K562 (cell line): ENCODE data around the gene CROCC2. TPM values are rescaled to one million over a fixed set of nuclear protein-coding genes. Genes with fewer than 3 reads are reported as not detected.

Experiments
- ATAC-seq: fragments of 200-7000 bp; cut with Tn5 transposase; 3 replicates; pipeline ENCODE4 v1.9.1; 2020; ENCODE audit warnings: moderate library complexity
- BruUV-seq: library from RNA; stranded (reverse); fragments of 400-500 nt; replicated peaks from 2 replicates; lab custom pipeline; 2021; lab: Mats Ljungman, UMichigan
- CTCF ChIA-PET: fragments of 300-600 bp; formaldehyde crosslinking; extraction: SDS; loops from one replicate; lab custom pipeline; 2021; ENCODE audit warnings: low intra/inter-chr PET ratio; lab: Yijun Ruan, JAX
- POLR2A ChIA-PET: fragments of 300-600, 350-650 bp; sonication (Branson Sonifier 250); formaldehyde crosslinking; extraction: SDS; loops from one replicate; lab custom pipeline; 2021; ENCODE audit warnings: antibody characterized with exemption, inconsistent platforms; lab: Yijun Ruan, JAX
- DNase-seq, 4 experiments: peaks; one replicate each; pipeline versions ENCODE4 v3.0.0 to v3.0.0-alpha.2; 2011 to 2018; ENCODE audit warnings: low spot score in 3 of 4, mixed read lengths in 3 of 4; ENCODE audit errors: extremely low read depth in 1 of 4
- FAIRE-seq: peaks from 2 replicates; lab custom pipeline; 2011; peaks lifted over from hg19 to GRCh38; lab: Jason Lieb, UNC
- H2AFZ ChIP-seq: 2 replicates; pipeline ENCODE4 v1.6.0; 2011; ENCODE audit warnings: low read depth, low read length, control low read depth, inconsistent platforms
- H3K27ac ChIP-seq: fragments of 200-600 bp; 3 replicates; pipeline ENCODE4 v1.8.0; 2011; ENCODE audit warnings: low read depth, mild to moderate bottlenecking, control low read depth, inconsistent platforms, low read length, moderate library complexity, mixed read lengths; ENCODE audit errors: extremely low read depth
- H3K27me3 ChIP-seq, 2 experiments: fragments of 300-600 bp in 1 of 2; 2 replicates in 1 of 2; 3 replicates in 1 of 2; pipeline versions ENCODE4 v1.6.0 to v1.8.0; 2011; ENCODE audit warnings: inconsistent platforms in 2 of 2, low read length in 2 of 2, mild to moderate bottlenecking in 1 of 2, mixed read lengths in 1 of 2, moderate library complexity in 1 of 2; ENCODE audit not compliant: control insufficient read depth in 2 of 2, insufficient read depth in 2 of 2
- H3K36me3 ChIP-seq: fragments of 300-600 bp; 3 replicates; pipeline ENCODE4 v1.8.0; 2011; ENCODE audit warnings: mild to moderate bottlenecking, low read length, inconsistent platforms; ENCODE audit not compliant: control insufficient read depth, insufficient read depth
- H3K4me1 ChIP-seq, 2 experiments: fragments of 200-600 bp in 1 of 2; replicated peaks in 1 of 2; 2 replicates in 1 of 2; 3 replicates in 1 of 2; pipeline versions ENCODE4 v1.5.1 to v1.8.0; 2011; ENCODE audit warnings: inconsistent platforms in 2 of 2, low read length in 2 of 2, mild to moderate bottlenecking in 1 of 2, mixed read lengths in 1 of 2, moderate library complexity in 1 of 2; ENCODE audit not compliant: control insufficient read depth in 2 of 2, insufficient read depth in 2 of 2
- H3K4me2 ChIP-seq: 2 replicates; pipeline ENCODE4 v1.6.1; 2011; ENCODE audit warnings: low read length, control low read depth, inconsistent platforms, mixed read lengths; ENCODE audit not compliant: insufficient read depth
- H3K4me3 ChIP-seq: fragments of 200-600 bp; sonication (generic), shearing (Covaris generic); 2 replicates; pipeline ENCODE4 v1.5.1; 2016; ENCODE audit warnings: control low read depth, inconsistent platforms
- H3K79me2 ChIP-seq: fragments of 200-600 bp; 3 replicates; pipeline ENCODE4 v1.8.0; 2011; ENCODE audit warnings: low read length, inconsistent platforms; ENCODE audit not compliant: control insufficient read depth, insufficient read depth
- H3K9ac ChIP-seq, 2 experiments: 2 replicates each; pipeline versions ENCODE4 v1.6.0 to v1.6.1; 2011; ENCODE audit warnings: low read depth in 2 of 2, low read length in 2 of 2, control low read depth in 1 of 2, inconsistent platforms in 1 of 2, mild to moderate bottlenecking in 1 of 2, mixed read lengths in 1 of 2; ENCODE audit not compliant: insufficient read depth in 1 of 2
- H3K9me1 ChIP-seq: one replicate; pipeline ENCODE4 v1.6.0; 2011; ENCODE audit warnings: inconsistent platforms, mild to moderate bottlenecking, low read length, moderate library complexity; ENCODE audit not compliant: control insufficient read depth, insufficient read depth
- H3K9me3 ChIP-seq: replicated peaks from 2 replicates; pipeline ENCODE4 v1.5.1; 2011; ENCODE audit warnings: low read depth, low read length, inconsistent platforms; ENCODE audit not compliant: control insufficient read depth, insufficient read depth
- H4K20me1 ChIP-seq: replicated peaks from 2 replicates; pipeline ENCODE4 v1.6.1; 2011; ENCODE audit warnings: low read length, inconsistent platforms, mixed read lengths; ENCODE audit not compliant: control insufficient read depth, insufficient read depth
- BRD9 ChIP-seq: fragments of 450-650 bp; IDR thresholded peaks from 2 replicates; pipeline ENCODE4 v1.6.1; 2018; ENCODE audit warnings: low read depth; ENCODE audit not compliant: partially characterized antibody
- E2F3 ChIP-seq: fragments of 250-450 bp; sonication (Bioruptor Pico); IDR thresholded peaks from 2 replicates; pipeline ENCODE4 v1.4.0; 2020; ENCODE audit warnings: mild to moderate bottlenecking
- EP300 ChIP-seq: IDR thresholded peaks from 2 replicates; pipeline ENCODE4 v1.6.1; 2012; ENCODE audit warnings: low read length, improper control_type of control experiment
- EWSR1 ChIP-seq: fragments of 450-650 bp; IDR thresholded peaks from 2 replicates; pipeline ENCODE4 v1.6.1; 2018; ENCODE audit warnings: borderline replicate concordance, mild to moderate bottlenecking, low read depth, moderate library complexity; ENCODE audit not compliant: partially characterized antibody
- FOXA3 ChIP-seq, 2 experiments: fragments of 450-650 bp in 1 of 2; sonication (generic) in 1 of 2; formaldehyde crosslinking; IDR thresholded peaks in 1 of 2; conservative IDR thresholded peaks in 1 of 2; 2 replicates each; pipeline versions ENCODE4 v1.4.0 to v1.8.0; 2020 to 2022; ENCODE audit warnings: mild to moderate bottlenecking in 2 of 2, missing genetic modification reagents in 1 of 2
- GABPB2 ChIP-seq: fragments of 250-450 bp; sonication (Bioruptor Pico); conservative IDR thresholded peaks from 2 replicates; pipeline ENCODE4 v1.5.1; 2021; ENCODE audit warnings: mild to moderate bottlenecking
- HBP1 ChIP-seq: fragments of 450-650 bp; formaldehyde crosslinking; IDR thresholded peaks from 2 replicates; pipeline ENCODE4 v1.4.0; 2022; ENCODE audit warnings: missing genetic modification characterization
- LARP7 ChIP-seq: fragments of 450-650 bp; IDR thresholded peaks from 2 replicates; pipeline ENCODE4 v1.6.1; 2016
- NFIX ChIP-seq: fragments of 250-450 bp; sonication (Bioruptor Pico); IDR thresholded peaks from 2 replicates; pipeline ENCODE4 v1.4.0; 2020; ENCODE audit warnings: low read depth, mild to moderate bottlenecking, moderate library complexity
- PHF21A ChIP-seq: fragments of 450-650 bp; IDR thresholded peaks from 2 replicates; pipeline ENCODE4 v1.6.1; 2017; ENCODE audit warnings: low read depth, borderline replicate concordance
- POLR2G ChIP-seq: fragments of 200-400 bp; formaldehyde crosslinking; IDR thresholded peaks from 2 replicates; pipeline ENCODE4 v1.6.1; 2017; ENCODE audit warnings: low read depth, mild to moderate bottlenecking, antibody characterized with exemption, low read length, moderate library complexity
- POLR3A ChIP-seq: IDR thresholded peaks from 2 replicates; pipeline ENCODE4 v1.6.1; 2011; ENCODE audit warnings: borderline replicate concordance, mild to moderate bottlenecking, moderate library complexity; ENCODE audit not compliant: insufficient read length, insufficient read depth; ENCODE audit errors: extremely low read depth
- RAD51 ChIP-seq: fragments of 450-650 bp; IDR thresholded peaks from 2 replicates; pipeline ENCODE4 v1.7.1; 2016; ENCODE audit warnings: low read depth, mild to moderate bottlenecking, borderline replicate concordance
- TFAP4 ChIP-seq: sonication (generic); formaldehyde crosslinking; IDR thresholded peaks from 2 replicates; pipeline ENCODE4 v1.8.0; 2022; ENCODE audit warnings: missing genetic modification reagents, mild to moderate bottlenecking, moderate library complexity, borderline replicate concordance
- THRA ChIP-seq: fragments of 450-650 bp; IDR thresholded peaks from 2 replicates; pipeline ENCODE4 v1.6.1; 2017; ENCODE audit warnings: mild to moderate bottlenecking, moderate library complexity
- WGBS: fragments of 100-300 bp; shearing (Covaris generic); methylation state at CpG from one replicate; pipeline ENCODE4 v1.1.6; 2016; ENCODE audit warnings: low coverage, mixed read lengths; ENCODE audit not compliant: insufficient coverage; ENCODE audit errors: missing lambda C conversion rate; 5-methylcytosine and 5-hydroxymethylcytosine counted together
- in situ Hi-C: fragments of 300-500 bp; cut with MboI; formaldehyde crosslinking; loops from 4 replicates; pipeline ENCODE4 v1.15.0; 2018; ENCODE audit warnings: inconsistent platforms, mixed read lengths
- intact Hi-C: fragments of 100-400 bp; cut with micrococcal nuclease; formaldehyde crosslinking; loops from 2 replicates; pipeline ENCODE4 v1.14.2; 2022
- polyA plus RNA-seq, 8 experiments: library from polyadenylated mRNA; depleted of rRNA in 4 of 8; stranded (reverse) in 5 of 8; unstranded in 3 of 8; fragments of >200 nt; fragmentation: Nextera tagmentation in 2 of 8; fragmentation: Illumina TruSeq in 1 of 8; extraction: Ambion mirVana in 2 of 8; extraction: Trizol in 1 of 8; gene quantifications; 2 replicates each; pipeline versions ENCODE4 v1.2.1 to v1.2.3, GENCODE V29; 2011 to 2014; ENCODE audit warnings: inconsistent platforms in 1 of 8, missing spikeins in 1 of 8
- total RNA-seq, 7 experiments: library from RNA; depleted of rRNA in 6 of 7; stranded (reverse); fragments of >200 nt in 6 of 7; fragmentation: Illumina TruSeq in 2 of 7; extraction: Trizol in 2 of 7; gene quantifications; 2 replicates each; pipeline versions ENCODE4 v1.2.1 to v1.2.3, GENCODE V29; 2011 to 2021; ENCODE audit warnings: low replicate concordance in 1 of 7

CROCC2 gene
- total and polyA plus RNA-seq, 9 of the 15 experiments (the other 6 are each of a cell fraction or from before 2014, with no cell fraction given), result not detected

DNA sequence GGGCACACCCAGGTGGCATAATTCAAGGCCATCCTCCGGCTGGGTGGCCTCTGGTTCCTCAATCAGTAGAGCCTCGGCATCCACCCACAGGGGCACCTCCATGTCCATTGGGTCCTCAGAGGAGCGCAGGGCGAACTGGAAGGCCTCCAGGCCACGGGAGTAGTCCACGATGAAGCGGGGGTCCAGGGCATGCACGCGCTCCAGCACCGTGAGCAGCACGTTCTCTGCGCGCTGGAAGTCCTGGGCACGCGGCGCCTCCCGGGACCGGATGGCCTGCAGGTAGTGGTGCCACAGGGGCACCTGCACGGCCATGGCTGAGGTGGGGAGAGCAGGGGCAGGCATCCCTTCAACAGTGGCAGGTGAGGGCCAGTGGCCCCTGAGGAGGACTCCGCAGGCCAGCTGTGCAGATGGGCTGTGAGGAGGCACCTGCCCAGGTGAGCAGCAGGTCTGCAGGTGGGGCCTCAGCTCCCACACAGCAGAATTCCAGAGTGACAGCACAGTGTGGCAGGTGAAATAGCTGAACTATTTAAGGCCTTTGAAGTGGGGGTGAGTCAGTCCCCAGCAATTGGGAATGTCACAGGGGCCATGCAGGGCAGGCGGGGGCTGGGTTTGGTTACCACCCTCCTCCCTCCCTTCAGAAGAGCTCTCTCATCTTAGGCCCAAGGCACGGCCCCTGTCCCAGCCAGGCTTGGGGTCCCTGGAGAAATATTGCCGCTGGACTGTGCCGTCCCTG is 10.3 kb upstream of the CROCC2 start, which contains the start of gene MAB21L4 (continued):
- TF ChIP-seq PHF21A (no peak), RAD51 (no peak), TFAP4 (CRISPR knock-in tag) (no peak), POLR2G (no peak)

GRCh38 chr2:240896394-240896793 is 9.7 kb upstream of the CROCC2 start:
- ATAC-seq, result no peak
- Histone ChIP-seq H4K20me1 (0 out of 2 replicates have a peak, but pooled peaks cover 7% of the 10 kb centered on the region), H3K4me2 (no peak overlapping the region), H3K36me3 (no peaks in the 10 kb centered on the region), H3K27ac (no peak overlapping the region), H3K9ac (no peak overlapping the region), H3K4me3 (no peak overlapping the region), H3K9me3 (no peaks in the 10 kb centered on the region), H3K27me3 (peaks cover 0 to 37% of the 10 kb centered on the region in 2 experiments; a peak in 3 of 5 replicates), H3K9me1 (no peaks in the 10 kb centered on the region), H2AFZ (no peak overlapping the region), H3K79me2 (no peaks in the 10 kb centered on the region), H3K4me1 (peaks cover 0 to 7% of the 10 kb centered on the region in 2 experiments; a peak in 2 of 5 replicates)
- ChIA-PET POLR2A (interaction anchor here (0.6 kb wide), 1 partner anchor 31 kb away, joined by 3 read pairs; no protein-coding TSS in a partner anchor), CTCF (no interaction called here)
- in situ Hi-C loops (no loop called here), intact Hi-C loops (no loop called here)
- FAIRE-seq, result no peak
- DNase-seq, result no peak
- WGBS, result 0% methylated on average over 3 of the region's 7 CpGs
- TF ChIP-seq POLR3A, result no peak
- no peak for TF ChIP-seq EWSR1
- no peak for TF ChIP-seq EP300
- TF ChIP-seq THRA, result no peak
- TF ChIP-seq HBP1 (CRISPR knock-in tag), result no peak
- TF ChIP-seq LARP7, result no peak
- TF ChIP-seq FOXA3 (CRISPR knock-in tag; conservative IDR thresholded peaks at IDR 0.05 in 1 of 2, IDR thresholded peaks at IDR 0.05 in 1 of 2), result no peak
- TF ChIP-seq E2F3, result no peak
- TF ChIP-seq BRD9, result no peak
- TF ChIP-seq NFIX (CRISPR knock-in tag), result no peak
- no peak for TF ChIP-seq GABPB2 (CRISPR knock-in tag)
- BruUV-seq, result no TSS peak
